ENCODE data around the gene PEA15. TPM values are rescaled to one million over a fixed set of nuclear protein-coding genes. Genes with fewer than 3 reads are reported as not detected.

Gene PEA15
- total RNA-seq, 2 experiments from 2014 or later, result 22.3 to 30.5 TPM

DNA sequence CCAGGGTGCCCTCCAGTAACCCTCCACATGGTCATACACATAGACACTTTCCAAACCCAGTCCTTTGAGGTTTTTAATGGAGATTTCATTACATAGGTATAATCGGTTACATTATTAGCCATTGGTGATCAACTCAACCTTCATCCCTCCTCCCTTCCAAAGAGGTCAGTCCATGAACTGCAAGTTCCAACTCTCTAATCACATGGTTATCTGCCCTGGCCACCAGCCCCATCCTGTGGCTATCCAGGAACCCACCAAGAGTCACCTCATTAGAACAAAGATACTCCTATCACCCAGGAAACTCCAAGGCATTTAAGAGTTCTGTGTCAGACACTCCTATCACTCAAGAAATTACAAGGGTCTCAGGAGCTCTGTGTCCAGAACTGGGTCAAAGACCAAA lies 41.6 kb upstream of the PEA15 start:
- Histone ChIP-seq H3K9me3 (ENCODE audit: low read length) (no peaks in the 10 kb centered on the region), H3K4me3 (ENCODE audit: low read depth, low read length, poor library complexity, severe bottlenecking) (no peak overlapping the region), H3K27ac (ENCODE audit: low read depth, low read length, poor library complexity, severe bottlenecking) (no peak overlapping the region), H2AFZ (ENCODE audit: low read length) (no peak overlapping the region), H3K36me3 (ENCODE audit: insufficient read depth, low read length) (no peaks in the 10 kb centered on the region), H3K4me1 (ENCODE audit: insufficient read depth, low read length, poor library complexity, severe bottlenecking) (no peaks in the 10 kb centered on the region), H3K9me2 (ENCODE audit: insufficient read depth, low read length) (no peaks in the 10 kb centered on the region), H3K79me2 (ENCODE audit: insufficient read depth, low read depth, low read length) (no peaks in the 10 kb centered on the region), H3K4me2 (ENCODE audit: low read length) (no peak overlapping the region), H4K20me1 (ENCODE audit: insufficient read depth, low read length) (no peaks in the 10 kb centered on the region)
- BruUV-seq (replicated peaks), result no TSS peak
- intact Hi-C loops (cut with micrococcal nuclease; ENCODE audit: unreplicated experiment), result no loop called here
- ChIA-PET POLR2A (no interaction called here), CTCF (ENCODE audit: unreplicated experiment) (no interaction called here)
- DNase-seq (ENCODE audit: low spot score), result no peak
- TF ChIP-seq, protein P1, sequence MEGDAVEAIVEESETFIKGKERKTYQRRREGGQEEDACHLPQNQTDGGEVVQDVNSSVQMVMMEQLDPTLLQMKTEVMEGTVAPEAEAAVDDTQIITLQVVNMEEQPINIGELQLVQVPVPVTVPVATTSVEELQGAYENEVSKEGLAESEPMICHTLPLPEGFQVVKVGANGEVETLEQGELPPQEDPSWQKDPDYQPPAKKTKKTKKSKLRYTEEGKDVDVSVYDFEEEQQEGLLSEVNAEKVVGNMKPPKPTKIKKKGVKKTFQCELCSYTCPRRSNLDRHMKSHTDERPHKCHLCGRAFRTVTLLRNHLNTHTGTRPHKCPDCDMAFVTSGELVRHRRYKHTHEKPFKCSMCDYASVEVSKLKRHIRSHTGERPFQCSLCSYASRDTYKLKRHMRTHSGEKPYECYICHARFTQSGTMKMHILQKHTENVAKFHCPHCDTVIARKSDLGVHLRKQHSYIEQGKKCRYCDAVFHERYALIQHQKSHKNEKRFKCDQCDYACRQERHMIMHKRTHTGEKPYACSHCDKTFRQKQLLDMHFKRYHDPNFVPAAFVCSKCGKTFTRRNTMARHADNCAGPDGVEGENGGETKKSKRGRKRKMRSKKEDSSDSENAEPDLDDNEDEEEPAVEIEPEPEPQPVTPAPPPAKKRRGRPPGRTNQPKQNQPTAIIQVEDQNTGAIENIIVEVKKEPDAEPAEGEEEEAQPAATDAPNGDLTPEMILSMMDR (conservative IDR thresholded peaks at IDR 0.05; ENCODE audit: low read length), result no peak
- no peak for TF ChIP-seq EZH2phosphoT487 (IDR thresholded peaks at IDR 0.05; ENCODE audit: borderline replicate concordance, low read depth, low read length)

DNA sequence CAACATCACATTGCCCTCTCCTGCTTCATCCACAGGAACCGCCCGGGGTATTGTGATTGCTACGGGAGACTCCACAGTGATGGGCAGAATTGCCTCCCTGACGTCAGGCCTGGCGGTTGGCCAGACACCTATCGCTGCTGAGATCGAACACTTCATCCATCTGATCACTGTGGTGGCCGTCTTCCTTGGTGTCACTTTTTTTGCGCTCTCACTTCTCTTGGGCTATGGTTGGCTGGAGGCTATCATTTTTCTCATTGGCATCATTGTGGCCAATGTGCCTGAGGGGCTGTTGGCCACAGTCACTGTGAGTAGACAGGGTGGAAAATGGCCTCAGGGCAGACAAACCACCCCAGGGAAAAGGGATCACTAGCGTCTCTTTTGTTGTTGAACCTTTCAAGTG lies 41.1 kb upstream of the PEA15 start:
- no peaks in the 10 kb centered on the region for H3K36me3 ChIP-seq (ENCODE audit: insufficient read depth, low read length)
- no peak overlapping the region for H2AFZ ChIP-seq (ENCODE audit: low read length)
- H3K27ac ChIP-seq (ENCODE audit: low read depth, low read length, poor library complexity, severe bottlenecking), result no peak overlapping the region
- CTCF ChIA-PET (ENCODE audit: unreplicated experiment), result no interaction called here
- TF ChIP-seq, protein P1 (conservative IDR thresholded peaks at IDR 0.05; ENCODE audit: low read length), result no peak
- TF ChIP-seq EZH2phosphoT487 (IDR thresholded peaks at IDR 0.05; ENCODE audit: borderline replicate concordance, low read depth, low read length), result no peak
- DNase-seq (ENCODE audit: low spot score), result no peak
- H4K20me1 ChIP-seq (ENCODE audit: insufficient read depth, low read length), result no peaks in the 10 kb centered on the region
- BruUV-seq (replicated peaks), result no TSS peak
- H3K4me2 ChIP-seq (ENCODE audit: low read length), result no peak overlapping the region
- POLR2A ChIA-PET, result interaction anchor here (0.6 kb wide), 1 partner anchor 95 kb away, joined by 7 read pairs; no protein-coding TSS in a partner anchor
- intact Hi-C loops (cut with micrococcal nuclease; ENCODE audit: unreplicated experiment), result no loop called here
- H3K9me2 ChIP-seq (ENCODE audit: insufficient read depth, low read length), result no peaks in the 10 kb centered on the region
- H3K4me1 ChIP-seq (ENCODE audit: insufficient read depth, low read length, poor library complexity, severe bottlenecking), result no peaks in the 10 kb centered on the region
- H3K4me3 ChIP-seq (ENCODE audit: low read depth, low read length, poor library complexity, severe bottlenecking), result no peak overlapping the region
- H3K9me3 ChIP-seq (ENCODE audit: low read length), result no peaks in the 10 kb centered on the region
- no peaks in the 10 kb centered on the region for H3K79me2 ChIP-seq (ENCODE audit: insufficient read depth, low read depth, low read length)

DNA sequence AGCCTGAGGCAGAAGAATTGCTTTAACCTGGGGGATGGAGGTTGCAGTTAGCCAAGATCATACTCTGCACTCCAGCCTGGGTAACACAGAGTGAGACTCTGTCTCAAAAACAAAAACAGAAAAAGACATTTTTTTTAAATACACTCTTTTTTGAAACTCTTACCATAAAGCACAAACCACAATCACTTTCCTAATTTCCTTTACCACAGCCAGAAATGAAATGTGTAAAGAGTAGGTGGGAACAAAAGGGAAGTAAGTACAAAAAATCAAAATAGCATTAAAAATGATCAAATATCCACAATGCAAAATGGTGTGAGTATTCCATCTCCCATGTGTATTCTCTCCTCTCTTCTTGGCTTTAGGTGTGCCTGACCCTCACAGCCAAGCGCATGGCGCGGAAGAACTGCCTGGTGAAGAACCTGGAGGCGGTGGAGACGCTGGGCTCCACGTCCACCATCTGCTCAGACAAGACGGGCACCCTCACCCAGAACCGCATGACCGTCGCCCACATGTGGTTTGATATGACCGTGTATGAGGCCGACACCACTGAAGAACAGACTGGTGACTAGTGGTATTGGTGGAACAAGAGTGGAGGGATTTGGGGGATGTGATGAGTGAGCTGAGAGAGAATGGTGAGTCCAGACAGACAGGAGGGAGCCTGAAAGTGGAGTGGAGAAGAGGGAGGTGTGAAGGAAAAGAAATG lies 38.9 kb upstream of the PEA15 start:
- no peaks in the 10 kb centered on the region for H3K9me3 ChIP-seq (ENCODE audit: low read length)
- H3K4me3 ChIP-seq (ENCODE audit: low read depth, low read length, poor library complexity, severe bottlenecking), result no peak overlapping the region
- H3K4me1 ChIP-seq (ENCODE audit: insufficient read depth, low read length, poor library complexity, severe bottlenecking), result peaks cover 8% of the 10 kb centered on the region
- no peaks in the 10 kb centered on the region for H3K9me2 ChIP-seq (ENCODE audit: insufficient read depth, low read length)
- H3K27ac ChIP-seq (ENCODE audit: low read depth, low read length, poor library complexity, severe bottlenecking), result no peak overlapping the region
- H3K4me2 ChIP-seq (ENCODE audit: low read length), result no peak overlapping the region
- BruUV-seq (replicated peaks), result no TSS peak
- TF ChIP-seq EZH2phosphoT487 (IDR thresholded peaks at IDR 0.05; ENCODE audit: borderline replicate concordance, low read depth, low read length), result no peak
- TF ChIP-seq, protein P1 (conservative IDR thresholded peaks at IDR 0.05; ENCODE audit: low read length), result no peak
- no peaks in the 10 kb centered on the region for H4K20me1 ChIP-seq (ENCODE audit: insufficient read depth, low read length)
- no peaks in the 10 kb centered on the region for H3K36me3 ChIP-seq (ENCODE audit: insufficient read depth, low read length)
- no peaks in the 10 kb centered on the region for H3K79me2 ChIP-seq (ENCODE audit: insufficient read depth, low read depth, low read length)
- intact Hi-C loops (cut with micrococcal nuclease; ENCODE audit: unreplicated experiment), result no loop called here
- DNase-seq (ENCODE audit: low spot score), result no peak
- CTCF ChIA-PET (ENCODE audit: unreplicated experiment), result interaction anchor here (0.6 kb wide), 1 partner anchor 48 kb away, joined by 3 read pairs; no protein-coding TSS in a partner anchor
- no peak overlapping the region for H2AFZ ChIP-seq (ENCODE audit: low read length)
- POLR2A ChIA-PET, result no interaction called here
